Stimulated activated CD4-positive, alpha-beta T cell treated with anti-CD3 and anti-CD28 coated beads, Interleukin-4, amount 100 ng/mL, for 48 hours (primary cell): Measurements from ENCODE around the gene ATXN7.

Source experiments
- DNase-seq, 2 donors: peaks; one replicate each; pipeline ENCODE4 v3.0.0-alpha.2; 2020; ENCODE audit warnings: low read depth in 2 of 2

The ATXN7 gene

GRCh38 chr3:63986831-63987230 lies 123.2 kb downstream of the ATXN7 start:
- no peak for DNase-seq

- no peak for DNase-seq
These were observed 125.3 kb downstream of the ATXN7 start for GRCh38 chr3:63988943-63989342.

DNA sequence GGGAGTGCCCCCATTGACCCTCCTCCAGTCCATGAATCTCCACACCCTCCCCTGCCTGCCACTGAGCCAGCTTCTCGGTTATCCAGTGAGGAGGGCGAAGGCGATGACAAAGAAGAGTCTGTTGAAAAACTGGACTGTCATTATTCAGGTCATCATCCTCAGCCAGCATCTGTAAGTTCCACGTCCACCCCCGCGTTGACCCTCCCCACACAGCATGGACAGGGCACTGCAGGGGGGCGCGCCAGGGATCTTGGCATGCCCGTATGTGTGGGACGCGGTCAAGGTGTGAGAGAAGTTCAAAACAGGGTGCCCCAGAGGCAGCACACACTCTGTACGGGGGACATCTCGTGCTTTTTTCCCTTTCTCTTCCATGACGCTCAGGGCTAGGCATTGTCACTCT lies 126.5 kb downstream of the ATXN7 start:
- no peak for DNase-seq

- no peak for DNase-seq
These were observed 127.1 kb downstream of the ATXN7 start for GRCh38 chr3:63990733-63991132.

GRCh38 chr3:63991666-63992065 lies 128.0 kb downstream of the ATXN7 start:
- DNase-seq, result no peak

DNA sequence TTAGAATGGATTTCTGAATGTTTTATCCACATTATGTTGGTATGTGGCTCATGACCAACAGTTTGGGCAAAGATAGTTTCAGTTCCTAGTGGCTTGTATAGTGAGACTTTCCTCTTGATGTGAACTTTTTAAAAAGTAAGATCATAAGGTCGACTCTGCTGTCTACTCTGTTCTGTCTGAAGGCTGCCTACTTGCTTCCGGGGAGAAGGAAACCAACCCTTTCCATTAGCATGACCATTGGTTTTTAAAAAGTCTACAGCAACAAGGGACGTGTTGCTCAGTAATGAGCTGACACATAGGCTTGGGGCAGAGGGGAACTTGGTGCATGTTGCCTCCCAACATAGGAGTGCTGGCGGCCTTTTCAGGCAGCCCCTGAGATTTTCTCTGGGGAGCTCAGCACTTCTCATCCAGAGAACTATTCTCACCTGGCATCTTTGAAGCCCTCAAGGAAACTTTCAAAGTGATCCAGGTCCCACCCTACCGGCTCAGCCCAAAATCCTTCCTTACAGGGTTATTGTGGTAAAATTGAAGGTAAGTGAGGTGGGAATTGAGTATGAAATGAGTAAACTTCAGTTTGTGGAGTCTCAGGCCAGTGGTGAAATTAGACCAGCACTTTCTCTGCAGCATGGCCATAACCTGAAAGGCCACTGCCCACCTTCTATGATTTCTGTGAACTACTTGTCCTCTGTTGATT lies 129.0 kb downstream of the ATXN7 start:
- DNase-seq, result no peak

DNA sequence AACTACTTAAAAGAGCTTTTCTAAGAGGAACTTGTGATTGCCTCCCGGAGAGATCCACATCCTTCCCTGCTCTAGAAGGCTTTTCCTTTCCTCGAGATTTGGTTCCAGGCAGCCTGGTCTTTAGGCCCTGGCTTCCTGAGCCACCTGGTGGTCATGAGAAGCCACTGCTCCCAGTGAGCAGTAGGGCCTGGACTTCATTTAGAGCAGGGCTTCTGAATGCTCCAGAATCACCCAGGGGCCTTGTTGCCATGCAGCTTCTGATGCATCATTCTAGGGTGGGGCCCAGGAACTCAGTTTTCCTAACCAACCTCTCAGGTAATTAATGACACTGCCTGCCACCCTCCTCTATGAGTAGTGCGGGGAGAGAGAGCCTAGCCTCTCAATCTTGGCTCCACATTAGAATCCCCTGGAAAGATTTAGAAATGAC lies 130.0 kb downstream of the ATXN7 start:
- DNase-seq, result peak; percentile 23 to 28

- no peak for DNase-seq
These were observed 131.4 kb downstream of the ATXN7 start for GRCh38 chr3:63995086-63995485.

DNA sequence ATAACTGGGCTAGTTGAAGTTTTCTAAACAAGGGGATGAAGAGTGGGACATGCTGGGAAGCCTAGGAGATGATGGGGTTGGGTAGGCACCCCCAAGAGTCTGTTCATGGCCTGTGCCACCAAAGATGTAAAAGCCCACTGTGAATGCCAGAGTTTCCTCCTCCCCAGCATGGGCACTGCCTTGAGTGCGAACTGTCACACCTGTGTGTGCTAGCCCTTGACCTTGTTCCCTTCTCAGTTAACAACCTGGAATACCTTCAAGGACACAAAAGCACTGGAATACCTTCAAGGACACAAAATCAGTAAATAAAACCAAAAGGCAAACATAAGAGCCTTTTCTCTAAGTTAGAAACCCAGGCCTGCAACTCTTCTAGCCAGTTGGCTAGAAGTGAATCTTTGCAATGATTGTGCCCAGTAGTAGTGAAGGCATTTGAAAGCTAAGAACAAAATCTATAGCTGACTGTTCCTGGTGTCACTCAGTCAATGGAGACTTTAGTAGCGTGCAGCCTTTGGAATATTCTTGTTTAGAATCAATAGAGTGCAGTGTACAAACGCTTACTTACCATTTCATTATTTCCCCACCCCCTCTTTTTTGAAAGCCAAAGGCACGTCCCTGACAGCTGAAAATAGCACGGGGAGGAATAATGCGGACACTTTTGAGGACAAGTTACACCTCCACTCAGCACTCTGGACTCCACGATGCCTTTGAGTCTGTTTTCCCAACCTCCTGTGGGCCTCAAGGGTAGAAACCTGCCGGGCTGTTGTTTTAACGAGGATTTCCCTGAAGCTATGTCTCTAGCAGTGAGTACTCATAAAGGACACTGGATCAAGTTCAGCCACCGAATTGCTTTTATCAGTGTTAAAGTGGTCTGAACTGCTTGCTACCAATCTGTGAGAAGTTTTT lies 135.4 kb downstream of the ATXN7 start:
- DNase-seq, result no peak

DNA sequence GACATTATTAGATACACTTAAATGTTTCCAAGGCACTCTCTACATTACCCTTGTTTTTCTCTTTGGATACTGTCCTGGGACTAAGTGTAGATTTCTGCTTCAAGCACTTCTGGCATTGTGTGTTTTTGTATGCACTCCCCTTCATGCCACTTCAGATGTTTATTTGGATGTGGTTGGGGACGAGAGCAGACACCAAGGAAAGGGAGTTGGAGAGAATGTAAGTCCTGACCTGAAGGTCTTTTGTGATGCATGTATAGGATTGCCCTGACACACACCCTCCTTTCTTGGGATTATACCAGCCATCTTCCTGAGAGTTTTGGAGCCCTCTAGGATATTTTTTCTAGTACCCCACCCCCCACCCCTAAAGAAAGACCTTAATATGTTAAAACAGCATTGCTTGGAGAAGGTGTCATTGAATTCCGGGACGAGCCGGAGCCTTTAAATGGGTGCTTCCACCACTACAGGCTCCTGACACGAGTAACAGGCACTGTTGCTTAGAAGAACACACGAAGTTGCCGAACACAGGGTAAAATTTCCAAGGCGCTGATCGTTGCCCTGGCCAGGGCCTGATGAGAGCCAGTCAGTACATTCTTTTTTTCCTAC lies 136.9 kb downstream of the ATXN7 start:
- DNase-seq, result no peak

GRCh38 chr3:64002233-64002632 lies 138.6 kb downstream of the ATXN7 start:
- no peak for DNase-seq

GRCh38 chr3:64003589-64003988 lies 139.9 kb downstream of the ATXN7 start:
- no peak for DNase-seq

DNA sequence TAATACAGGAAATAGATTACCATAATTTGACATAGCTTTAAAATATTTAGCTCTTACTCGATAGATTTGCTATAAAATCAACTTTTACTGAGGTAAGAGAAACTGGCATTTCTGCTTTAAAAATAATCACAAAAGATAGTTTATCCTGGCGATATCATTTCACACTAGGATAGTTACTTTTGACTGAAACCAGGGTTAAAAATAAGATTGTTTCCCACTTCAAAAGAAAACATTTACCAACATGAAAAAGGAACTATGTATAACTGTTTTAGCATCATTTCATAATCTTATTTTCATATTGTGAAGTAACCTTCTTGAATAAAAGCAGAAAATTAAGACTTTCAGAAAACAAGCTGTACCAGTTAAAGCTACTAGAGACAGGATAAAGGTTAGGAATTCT lies 144.3 kb downstream of the ATXN7 start:
- DNase-seq, result no peak

DNA sequence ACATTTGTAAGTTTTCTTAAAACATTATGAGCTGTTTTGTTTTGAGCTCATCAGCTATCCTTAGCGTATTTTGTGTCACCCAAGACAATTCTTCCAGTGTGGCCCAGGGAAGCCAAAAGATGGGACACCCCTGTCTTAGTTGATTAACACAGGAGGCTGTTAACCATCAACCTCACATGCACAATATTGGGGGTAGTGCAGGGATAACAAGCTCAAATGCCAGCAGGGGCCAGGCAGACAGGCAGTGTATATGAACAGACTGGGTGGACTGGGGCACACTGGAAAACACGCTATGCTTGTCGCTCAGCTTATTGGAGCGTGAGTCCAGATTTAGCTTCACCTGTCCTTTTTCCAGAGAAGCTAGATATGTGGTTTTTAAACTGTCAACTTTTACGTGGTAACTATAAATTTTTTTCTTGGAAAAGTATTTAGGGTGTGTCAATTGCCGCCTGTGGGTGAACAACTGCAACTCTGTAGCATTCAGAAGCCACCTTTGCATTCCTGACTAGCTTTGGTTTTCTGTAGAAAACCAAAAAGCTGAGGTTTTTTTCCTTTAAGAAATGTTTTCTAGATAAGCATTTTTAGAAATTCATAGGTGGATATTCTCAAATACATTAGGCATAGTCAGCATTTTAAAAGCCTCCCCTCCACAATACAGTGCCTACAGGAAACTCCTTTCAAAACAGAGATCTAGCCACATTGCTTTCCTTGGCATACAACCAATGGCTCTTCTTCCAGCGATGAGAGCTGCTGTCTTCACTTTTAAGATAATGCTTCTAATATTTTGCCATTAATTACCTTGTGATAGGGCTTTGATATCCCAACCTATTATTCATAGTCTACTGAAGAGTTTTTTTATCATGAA lies 145.1 kb downstream of the ATXN7 start:
- DNase-seq, result no peak

- no peak for DNase-seq
These were observed 145.9 kb downstream of the ATXN7 start for GRCh38 chr3:64009528-64009927.

- DNase-seq, result no peak
These were observed 146.5 kb downstream of the ATXN7 start for GRCh38 chr3:64010199-64010598.

- no peak for DNase-seq
These were observed 148.0 kb downstream of the ATXN7 start for GRCh38 chr3:64011685-64012084.

DNA sequence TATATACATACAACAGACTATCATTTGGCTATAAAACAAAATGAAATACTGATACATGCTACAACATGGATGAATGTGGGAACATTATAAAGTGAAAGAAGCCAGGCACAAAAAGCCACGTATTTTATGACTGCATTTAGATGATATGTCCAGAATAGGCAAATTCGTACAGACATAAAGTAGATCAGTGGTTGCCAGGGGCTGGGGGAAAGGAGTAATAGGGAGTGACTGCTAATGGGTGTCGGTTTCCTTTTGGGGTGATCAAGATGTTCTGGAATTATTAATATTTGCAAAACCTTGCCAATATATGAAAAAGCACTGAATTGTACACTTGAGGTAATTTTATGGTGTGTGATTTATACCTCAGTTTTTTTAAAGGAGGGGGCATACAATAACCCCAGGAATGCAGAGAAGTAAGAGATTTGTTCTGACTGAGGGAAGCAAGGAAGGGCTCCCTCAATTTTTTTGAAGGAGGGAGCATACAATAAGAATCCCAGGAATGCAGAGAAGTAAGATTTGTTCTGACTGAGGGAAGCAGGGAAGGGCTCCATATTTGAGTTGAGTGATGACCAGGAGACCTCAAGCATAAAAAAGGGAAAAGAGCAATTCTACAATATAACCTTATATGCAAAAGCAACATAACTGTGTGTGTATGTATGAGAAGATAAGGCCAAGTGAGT lies 153.4 kb downstream of the ATXN7 start:
- DNase-seq, result no peak

- no peak for DNase-seq
These were observed 155.6 kb downstream of the ATXN7 start for GRCh38 chr3:64019271-64019670.

GRCh38 chr3:64019879-64020278 lies 156.2 kb downstream of the ATXN7 start:
- DNase-seq, result no peak

DNA sequence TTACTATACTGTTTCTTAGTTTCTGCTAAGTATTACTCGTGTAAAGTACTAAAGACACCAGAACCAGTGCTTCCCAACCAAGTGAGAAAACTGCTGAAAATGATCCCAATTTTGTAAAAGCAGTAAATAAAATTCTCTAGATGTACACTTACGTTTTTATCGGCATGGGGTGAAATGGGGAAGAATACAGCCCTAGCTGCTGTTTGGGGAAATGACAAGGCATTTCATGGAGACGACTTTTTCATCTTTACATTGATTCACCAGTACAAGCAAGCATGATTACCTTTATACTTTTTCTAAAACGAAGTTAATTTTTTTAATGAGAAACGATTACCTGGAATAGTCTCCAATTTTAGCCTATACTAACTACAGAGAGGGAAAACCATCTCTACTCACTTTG lies 158.3 kb downstream of the ATXN7 start:
- DNase-seq, result no peak
